ENCODE data around the gene UTS2B.

The UTS2B gene

GRCh38 chr3:191238321-191238817, 92.0 kb downstream of the UTS2B start:
- peak; percentile 31 for DNase-seq

DNA sequence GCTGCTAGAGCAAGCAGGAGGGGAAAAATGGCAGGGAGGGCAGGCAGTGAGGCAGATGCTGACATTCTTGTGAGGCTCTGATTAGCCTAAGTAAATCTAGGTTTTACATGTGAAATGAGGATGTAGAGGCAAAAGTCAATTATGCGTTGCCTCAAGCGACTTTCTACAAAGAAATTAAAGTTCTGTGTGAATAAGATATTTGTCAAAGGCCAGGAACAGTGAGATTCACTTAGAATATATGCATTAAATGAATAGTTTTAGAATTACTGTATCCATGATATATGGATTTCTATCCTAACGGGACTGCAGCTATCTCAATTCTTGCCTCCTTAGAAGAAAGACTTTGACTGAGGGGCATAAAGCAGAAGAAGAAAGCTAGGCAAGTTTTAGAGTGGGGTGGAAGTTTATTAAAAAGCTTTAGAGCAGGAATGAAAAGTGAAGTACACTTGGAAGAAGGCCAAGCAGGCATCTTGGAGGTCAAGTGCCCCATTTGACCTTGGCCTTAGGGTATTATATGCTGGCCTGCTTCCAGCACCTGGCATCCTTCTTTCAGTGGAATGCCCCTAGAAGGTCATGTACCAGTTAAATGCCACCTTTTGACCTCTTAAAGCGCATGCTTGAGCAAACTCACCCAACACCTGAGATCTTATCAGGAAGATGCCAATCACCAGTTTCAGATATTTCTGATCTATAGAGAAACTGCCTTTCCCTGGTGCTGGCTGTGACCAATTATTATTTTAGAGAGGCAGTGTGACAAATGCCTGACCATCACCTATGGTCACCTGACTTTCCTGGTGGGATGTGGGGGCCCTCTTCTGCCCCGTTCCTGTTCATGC, 93.1 kb downstream of the UTS2B start:
- no peak for DNase-seq

DNA sequence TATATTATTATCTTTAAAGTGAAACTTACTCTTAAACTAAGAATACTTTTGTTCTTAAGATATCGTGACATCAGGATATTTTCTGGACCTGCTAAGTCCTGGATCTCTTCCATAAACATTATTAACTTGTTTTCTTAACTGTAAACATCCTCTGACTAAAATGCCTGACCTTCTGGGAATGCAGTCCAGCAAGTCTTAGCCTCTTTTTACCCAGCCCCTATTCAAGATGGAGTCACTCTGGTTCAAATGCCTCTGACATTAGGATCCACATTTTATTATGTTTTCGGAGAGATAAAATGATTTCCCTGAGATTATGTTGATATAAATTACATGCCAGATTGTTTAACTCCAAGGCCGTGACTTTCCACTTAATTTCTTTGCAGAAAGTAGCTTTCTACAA, 93.7 kb downstream of the UTS2B start:
- no peak for DNase-seq

GRCh38 chr3:191235331-191236314, 94.7 kb downstream of the UTS2B start:
- DNase-seq = peak; percentile 49

DNA sequence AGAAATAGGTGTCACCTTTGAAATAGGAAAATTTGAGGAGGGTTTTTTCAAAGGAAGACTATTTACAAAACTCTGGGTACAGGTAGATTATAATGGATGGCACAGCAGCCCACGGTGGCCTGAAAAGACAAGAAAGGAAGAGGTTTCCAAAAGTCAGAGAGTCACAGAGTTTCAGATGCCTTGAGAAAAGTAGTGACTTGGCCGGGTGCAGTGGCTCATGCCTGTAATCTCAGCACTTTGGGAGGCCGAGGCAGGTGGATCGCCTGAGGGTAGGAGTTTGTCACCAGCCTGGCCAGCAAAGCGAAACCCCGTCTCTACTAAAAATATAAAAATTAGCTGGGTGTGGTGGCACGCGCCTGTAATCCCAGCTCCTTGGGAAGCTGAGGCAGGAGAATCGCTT, 96.1 kb downstream of the UTS2B start:
- DNase-seq = no peak

DNA sequence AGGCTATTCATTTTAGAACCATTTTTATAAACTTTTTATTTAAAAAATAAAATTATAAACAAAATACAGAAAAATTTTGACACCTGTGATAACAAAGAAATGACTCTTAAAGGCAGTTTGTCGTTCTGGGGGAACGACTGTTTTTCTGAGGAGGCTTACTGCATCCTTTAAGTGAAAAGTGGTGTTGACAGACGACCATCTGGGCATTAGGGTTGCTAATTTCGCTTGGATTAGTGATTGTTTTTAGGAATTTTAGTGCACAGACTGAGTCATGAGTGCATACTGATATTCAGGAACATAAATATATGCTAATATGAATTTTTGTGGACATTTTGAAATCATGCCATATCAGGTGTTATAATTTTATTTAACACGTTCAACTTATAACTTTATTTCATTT, 102.8 kb downstream of the UTS2B start:
- no peak for DNase-seq

GRCh38 chr3:191221638-191222037, 108.7 kb downstream of the UTS2B start:
- DNase-seq = no peak

DNA sequence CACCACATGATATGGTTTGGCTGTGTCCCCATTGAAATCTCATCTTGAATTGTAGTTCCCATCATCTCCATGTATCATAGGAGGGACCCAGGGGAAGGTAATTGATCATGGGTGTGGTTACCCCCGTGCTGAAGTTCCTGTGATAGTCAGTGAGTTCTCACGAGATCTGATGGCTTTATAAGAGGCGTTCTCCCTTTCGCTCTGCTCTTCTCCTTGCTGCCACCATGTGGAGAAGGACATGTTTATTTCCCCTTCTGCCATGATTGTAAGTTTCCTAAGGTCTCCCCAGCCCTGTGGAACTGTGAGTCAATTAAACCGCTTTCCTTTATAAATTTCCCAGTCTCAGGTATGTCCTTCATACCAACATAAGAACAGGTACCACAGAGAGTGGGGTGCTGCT, 109.4 kb downstream of the UTS2B start:
- no peak for DNase-seq

DNA sequence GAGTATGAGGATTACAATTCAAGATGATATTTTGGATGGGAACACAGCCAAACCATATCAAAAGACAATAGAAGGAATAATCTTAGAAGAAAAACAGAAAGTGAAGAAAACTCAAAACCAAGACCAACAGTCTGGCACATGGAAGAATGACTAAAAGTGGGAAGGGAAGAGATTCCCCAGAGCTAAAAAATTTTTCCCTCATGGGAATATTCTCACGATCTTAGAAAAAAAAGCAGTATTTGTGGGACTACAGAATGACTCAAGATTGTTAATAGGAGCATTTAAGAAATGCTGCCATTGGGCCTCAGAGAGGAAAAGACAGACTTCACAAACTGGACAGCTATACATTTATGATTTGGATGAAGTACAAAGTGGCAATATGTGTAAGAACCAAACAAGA, 113.0 kb downstream of the UTS2B start:
- peak; percentile 27 for DNase-seq

Data from fibroblast of skin of abdomen (primary cell).